ENCODE results near the gene SEMA6B. TPM values are rescaled to one million over a fixed set of nuclear protein-coding genes. Genes with fewer than 3 reads are reported as not detected.

Gene SEMA6B
- total and polyA plus RNA-seq, 2 donors (not counting 3 experiments of a cell fraction or from before 2014, with no cell fraction given): 97.8 to 176 TPM

- no peak for FAIRE-seq
- Histone ChIP-seq H4K20me1 (replicated peaks; ENCODE audit: control insufficient read depth, extremely low read depth, insufficient read depth, low read length) (no peaks in the 10 kb centered on the region), H3K4me3 (replicated peaks in 1 of 3; ENCODE audit: insufficient read depth in 1 of 3, low read depth in 1 of 3, low read length in 3 of 3) (no peak overlapping the region), H3K36me3 (ENCODE audit: control insufficient read depth in 2 of 2, extremely low read depth in 1 of 2, insufficient read depth in 2 of 2, low read length in 2 of 2) (no peaks in the 10 kb centered on the region), H3K4me2 (ENCODE audit: insufficient read depth, low read length) (no peak overlapping the region), H3K27ac (ENCODE audit: insufficient read depth, low read depth, low read length) (no peak overlapping the region), H3K9ac (replicated peaks; ENCODE audit: extremely low read depth, insufficient read depth, low read length) (no peak overlapping the region), H3K79me2 (ENCODE audit: control insufficient read depth, insufficient read depth, low read length) (no peaks in the 10 kb centered on the region), H2AFZ (ENCODE audit: low read depth, low read length) (no peak overlapping the region), H3K27me3 (ENCODE audit: control insufficient read depth in 2 of 2, insufficient read depth in 2 of 2, low read length in 2 of 2) (no peaks in the 10 kb centered on the region), H3K4me1 (ENCODE audit: control insufficient read depth, extremely low read depth, insufficient read depth, low read length) (no peaks in the 10 kb centered on the region), H3K9me1 (replicated peaks; ENCODE audit: control insufficient read depth, extremely low read depth, insufficient read depth, low read length) (no peaks in the 10 kb centered on the region), H3K9me3 (replicated peaks; ENCODE audit: control insufficient read depth, insufficient read depth, low read length) (no peaks in the 10 kb centered on the region)
- DNase-seq (ENCODE audit: low read depth, low spot score): no peak
- POLR2A ChIA-PET: interaction anchor here (0.6 kb wide), 1 partner anchor 102 kb away, joined by 3 read pairs; no protein-coding TSS in a partner anchor
- intact Hi-C loops (cut with micrococcal nuclease) (no loop called here), dilution Hi-C loops (cut with MboI; ENCODE audit: extremely low pct_ligation_motif_present, low sequenced_read_pairs) (no loop called here)
- BruUV-seq (replicated peaks): no TSS peak
- TF ChIP-seq GATA2 (IDR thresholded peaks at IDR 0.05; ENCODE audit: insufficient read depth, insufficient read length, low read depth, low read length): no peak
- TF ChIP-seq EZH2 (IDR thresholded peaks at IDR 0.05; ENCODE audit: borderline replicate concordance, low read depth, low read length, severe bottlenecking): no peak
- no peak for TF ChIP-seq POLR2AphosphoS5 (IDR thresholded peaks at IDR 0.05; ENCODE audit: insufficient read depth, low read depth, low read length)
- no peak for TF ChIP-seq MYC (IDR thresholded peaks at IDR 0.05; ENCODE audit: low read depth, low read length)
- TF ChIP-seq JUN (IDR thresholded peaks at IDR 0.05; ENCODE audit: borderline replicate concordance, insufficient read depth, insufficient read length, low read depth): no peak
- no peak for TF ChIP-seq POLR2A (IDR thresholded peaks at IDR 0.05; ENCODE audit: low read depth, low read length)
- no peak for TF ChIP-seq MAX (IDR thresholded peaks at IDR 0.05; ENCODE audit: insufficient read depth, insufficient read length)
- no peak for TF ChIP-seq CTCF (IDR thresholded peaks at IDR 0.05; ENCODE audit: extremely low read depth in 1 of 2, insufficient read depth in 1 of 2, low read depth in 1 of 2, low read length in 2 of 2)
- TF ChIP-seq FOS (IDR thresholded peaks at IDR 0.05; ENCODE audit: borderline replicate concordance, insufficient read depth, low read length): no peak
- CTCF ChIA-PET: interaction anchor here (0.7 to 2.8 kb wide), 7 partner anchors 8 to 250 kb away, joined by 3 to 17 read pairs (median 4); no protein-coding TSS in a partner anchor
These were observed 41.9 kb downstream of the SEMA6B start for GRCh38 chr19:4517451-4518057.

All from endothelial cell of umbilical vein (primary cell).